ENCODE results near the gene FKBP8. TPM values are rescaled to one million over a fixed set of nuclear protein-coding genes. Genes with fewer than 3 reads are reported as not detected.
"Not testable (repeated sequence)": the region's sequence is repeated elsewhere in the genome, so short reads cannot be mapped to it uniquely, and the experiment has no call there.

Gene FKBP8
- polyA plus RNA-seq, 1 donor: 134 TPM

DNA sequence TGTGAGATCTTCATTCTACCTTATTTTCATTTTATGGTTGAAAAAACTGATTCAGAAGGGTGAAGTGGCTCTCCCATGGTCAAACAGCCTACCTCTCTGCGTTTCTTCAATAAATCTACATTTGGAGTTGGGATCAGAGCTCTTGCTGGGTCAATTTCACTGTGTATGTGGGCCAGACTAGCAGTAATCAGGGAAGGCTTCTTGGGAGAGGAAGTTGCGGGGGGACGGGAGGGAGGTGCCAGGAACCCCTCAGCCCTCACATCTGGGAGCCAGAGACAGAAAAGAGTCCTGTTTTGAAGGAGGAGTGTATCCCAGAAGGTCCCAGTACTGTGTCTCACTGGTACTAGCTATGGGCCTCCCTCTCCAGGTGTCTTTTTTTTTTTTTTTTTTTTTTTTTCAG, 15.2 kb upstream of the FKBP8 start:
- DNase-seq: no peak

DNA sequence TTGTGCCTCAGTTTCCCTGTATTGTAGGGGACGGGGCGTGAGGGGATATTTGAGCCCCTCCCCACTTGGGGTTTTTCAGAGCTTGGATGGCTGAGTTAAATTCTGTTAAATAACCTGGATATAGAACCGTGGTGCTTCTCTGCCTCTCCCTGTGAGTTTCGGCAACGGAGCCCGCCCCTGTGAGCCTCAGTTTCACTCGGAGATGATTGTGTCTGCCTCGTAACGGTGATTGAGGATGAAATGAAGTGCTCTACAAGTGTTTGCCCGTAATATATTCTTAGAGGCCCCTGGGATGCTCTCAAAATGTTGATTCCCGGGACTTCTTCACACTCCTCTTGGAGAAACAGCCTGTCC, 14.8 kb upstream of the FKBP8 start:
- no peak for DNase-seq

GRCh38 chr19:18557411-18558201, 14.2 kb upstream of the FKBP8 start, which contains the start of gene KXD1:
Gene KXD1 (plus strand): TSS chr19:18557870. CDS start chr19:18562057, 4,187 bp downstream.
- peak; percentile 97 for DNase-seq

GRCh38 chr19:18551631-18552030, 8.3 kb upstream of the FKBP8 start:
- no peak for DNase-seq

GRCh38 chr19:18543814-18544475, 572 bp upstream of the FKBP8 start:
- no peak for DNase-seq

- no peak for DNase-seq
Measured at GRCh38 chr19:18541992-18542940, 1.1 kb downstream of the FKBP8 start.

DNA sequence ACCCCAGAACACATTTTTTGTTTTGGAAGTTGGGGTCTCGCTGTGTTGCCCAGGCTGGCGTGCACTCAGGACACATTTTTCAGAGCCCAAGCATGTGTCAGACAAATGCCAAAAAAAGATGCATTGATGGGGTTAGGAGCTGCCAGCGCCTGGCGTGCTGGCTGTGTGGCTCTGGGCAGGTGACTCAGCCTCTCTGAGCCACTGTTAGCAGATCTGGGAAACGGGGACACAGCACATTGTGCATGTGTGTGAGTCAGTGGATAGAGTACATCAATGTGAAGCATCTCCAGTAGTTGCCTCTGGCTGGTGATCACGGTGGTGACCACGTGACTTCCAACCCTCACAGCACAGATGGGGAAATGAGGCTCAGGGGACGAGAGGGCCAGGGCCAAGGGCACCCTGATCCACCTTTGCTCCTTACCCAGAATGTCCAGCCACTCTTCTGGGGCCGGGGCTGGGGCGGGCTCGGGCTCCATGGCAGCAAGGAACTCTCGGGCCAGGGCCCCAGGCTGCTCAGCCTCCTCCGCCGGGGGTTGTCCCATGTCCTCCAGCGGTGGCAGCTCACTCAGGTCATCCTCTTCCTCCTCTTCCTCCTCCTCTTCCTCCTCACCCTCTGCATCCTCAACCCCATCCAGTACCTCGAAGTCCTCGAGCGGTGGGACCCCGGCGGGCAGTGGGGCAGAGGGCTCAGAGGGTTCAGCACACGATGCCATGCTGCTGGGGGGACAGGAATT, 1.9 kb downstream of the FKBP8 start:
- no peak for DNase-seq

DNA sequence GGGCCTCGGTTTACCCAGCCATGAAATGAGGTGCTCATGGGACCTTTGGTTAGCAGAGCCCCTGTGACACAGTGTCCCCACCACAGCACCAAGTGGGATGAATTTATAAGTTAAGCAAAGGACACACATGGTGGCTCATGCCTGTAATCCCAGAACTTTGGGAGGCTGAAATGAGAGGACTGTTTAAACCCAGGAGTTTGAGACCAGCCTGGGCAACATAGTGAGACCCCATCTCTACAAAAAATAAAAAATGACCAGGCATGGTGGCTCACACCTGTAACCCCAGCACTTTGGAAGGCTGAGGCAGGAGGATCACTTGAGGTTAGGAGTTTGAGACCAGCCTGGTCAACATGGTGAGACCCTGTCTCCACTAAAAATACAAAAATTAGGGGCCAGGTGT, 3.2 kb downstream of the FKBP8 start:
- DNase-seq: not testable (repeated sequence)

DNA sequence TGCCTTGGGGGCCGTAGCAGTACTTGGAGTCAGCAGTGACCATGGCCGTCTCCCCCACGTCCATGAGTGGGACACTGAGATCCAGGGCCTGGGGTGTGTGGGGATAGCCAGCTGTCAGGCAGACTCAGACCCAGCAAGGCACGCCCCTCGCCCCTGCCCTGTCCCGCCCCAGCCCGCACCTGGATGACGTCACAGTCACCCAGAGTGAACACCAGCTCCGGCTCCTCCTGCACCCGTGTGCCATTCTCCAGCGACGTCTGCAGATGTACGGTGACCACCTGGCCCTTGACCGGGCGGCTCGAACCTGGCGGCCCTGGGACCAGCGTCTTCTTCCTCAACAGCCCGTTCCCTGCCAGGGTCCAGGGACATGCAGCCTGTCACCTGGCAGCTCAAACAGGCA, 4.0 kb downstream of the FKBP8 start:
- DNase-seq: no peak

- no peak for DNase-seq
Measured at GRCh38 chr19:18538115-18538514, 5.3 kb downstream of the FKBP8 start.

GRCh38 chr19:18537431-18537830, 5.9 kb downstream of the FKBP8 start:
- DNase-seq: no peak

DNA sequence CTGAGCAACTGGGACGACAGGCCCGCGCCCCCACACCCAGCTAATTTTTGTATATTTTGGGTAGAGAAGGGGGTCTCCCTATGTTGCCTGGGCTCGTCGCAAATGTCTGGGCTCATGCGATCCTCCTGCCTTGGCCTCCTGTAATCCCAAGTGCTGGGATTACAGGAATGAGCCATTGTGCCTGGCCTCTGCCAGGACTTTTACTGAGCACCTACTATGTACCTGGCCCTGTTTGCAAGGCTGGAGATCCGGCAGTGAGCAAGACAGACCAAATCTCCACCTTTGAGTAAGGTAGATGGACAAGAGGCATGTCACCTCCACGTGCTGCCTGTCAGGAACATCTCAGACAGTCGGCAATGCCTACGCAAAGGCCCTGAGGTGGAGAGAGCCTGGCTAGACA, 6.9 kb downstream of the FKBP8 start:
- DNase-seq: no peak

- DNase-seq: no peak
Measured at GRCh38 chr19:18533058-18533457, 10.3 kb downstream of the FKBP8 start.

GRCh38 chr19:18532168-18532890, 11.0 kb downstream of the FKBP8 start:
- DNase-seq: no peak

- no peak for DNase-seq
Measured at GRCh38 chr19:18531485-18531884, 11.9 kb downstream of the FKBP8 start.

DNA sequence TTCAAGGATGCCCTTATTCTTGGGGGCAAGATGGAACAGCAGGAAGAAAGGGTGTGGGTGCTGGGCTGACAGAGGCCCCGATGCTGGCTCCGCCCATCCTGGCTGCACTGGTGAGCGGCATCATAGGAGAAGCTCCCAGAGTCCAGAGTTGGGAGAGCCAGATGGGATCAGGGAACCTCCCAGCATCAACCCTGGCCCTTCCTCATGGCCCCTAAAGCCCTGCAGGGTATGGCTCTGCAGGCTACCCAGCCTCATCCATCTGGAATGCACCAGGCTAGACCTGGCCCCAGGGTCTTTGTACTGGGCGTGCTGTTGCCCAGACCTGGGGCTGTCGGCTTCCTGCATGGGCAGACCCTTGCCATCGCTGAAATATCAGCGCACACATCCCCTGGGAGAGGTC, 13.6 kb downstream of the FKBP8 start:
- no peak for DNase-seq

DNA sequence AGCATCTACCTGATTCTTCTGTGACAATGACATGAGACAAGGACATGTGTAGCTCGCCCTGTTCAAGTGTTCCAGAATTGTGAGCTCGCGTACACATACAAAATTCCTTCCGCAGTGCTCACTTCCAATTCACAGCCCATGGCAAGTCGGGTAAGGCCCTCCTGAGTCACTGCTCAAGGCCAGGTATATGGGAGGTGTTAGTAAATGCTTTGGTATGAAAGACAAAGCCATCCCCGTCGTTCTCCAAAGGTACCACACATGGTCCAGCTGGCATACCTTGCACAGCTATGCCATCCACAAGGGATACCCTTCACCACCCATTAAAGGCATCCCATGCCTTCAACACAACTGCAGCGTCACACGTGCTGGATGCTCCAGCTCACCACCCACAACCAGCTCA, 17.1 kb downstream of the FKBP8 start:
- DNase-seq: no peak

- no peak for DNase-seq
Measured at GRCh38 chr19:18523841-18524240, 19.5 kb downstream of the FKBP8 start.

DNA sequence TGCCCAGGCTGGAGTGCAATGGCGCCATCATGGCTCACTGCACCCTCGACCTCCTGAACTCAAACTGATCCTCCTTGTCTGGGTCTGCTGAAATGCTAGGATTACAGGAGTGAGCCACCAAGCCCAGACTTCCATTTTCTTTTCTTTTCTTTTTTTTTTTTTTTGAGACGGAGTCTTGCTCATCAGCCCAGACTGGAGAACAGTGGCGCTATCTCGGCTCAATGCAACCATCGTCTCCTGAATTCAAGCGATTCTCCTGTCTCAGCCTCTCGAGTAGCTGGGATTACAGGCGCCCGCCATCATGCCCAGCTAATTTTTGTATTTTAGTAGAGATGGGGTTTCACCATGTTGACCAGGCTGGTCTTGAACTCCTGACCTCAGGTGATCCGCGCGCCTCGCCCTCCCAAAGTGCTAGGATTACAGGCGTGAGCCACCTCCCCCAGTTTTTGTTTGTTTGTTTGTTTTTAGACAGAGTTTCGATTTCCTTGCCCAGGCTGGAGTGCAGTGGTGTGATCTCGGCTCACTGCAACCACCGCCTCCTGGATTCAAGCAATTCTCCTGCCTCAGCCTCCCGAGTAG, 20.4 kb downstream of the FKBP8 start:
- not testable (repeated sequence) for DNase-seq

GRCh38 chr19:18522124-18522861, 21.1 kb downstream of the FKBP8 start:
- DNase-seq: peak; percentile 100

All from hindlimb muscle (tissue), 1 donor.